SK-N-SH (cell line): ENCODE data around the gene SLC38A8.

Experiments
- CTCF ChIP-seq: fragments of 200-600 bp; sonication (generic); IDR thresholded peaks from 2 replicates; pipeline ENCODE4 v1.6.1; 2017; ENCODE audit warnings: antibody characterized with exemption, mild to moderate bottlenecking, moderate library complexity
- POLR2AphosphoS5 ChIP-seq: IDR thresholded peaks from 2 replicates; pipeline ENCODE4 v1.6.1; 2012; ENCODE audit warnings: low read depth, low read length
- RXRA ChIP-seq: IDR thresholded peaks from 2 replicates; pipeline ENCODE4 v1.4.0; 2012; ENCODE audit warnings: low read depth, mild to moderate bottlenecking, borderline replicate concordance

DNA sequence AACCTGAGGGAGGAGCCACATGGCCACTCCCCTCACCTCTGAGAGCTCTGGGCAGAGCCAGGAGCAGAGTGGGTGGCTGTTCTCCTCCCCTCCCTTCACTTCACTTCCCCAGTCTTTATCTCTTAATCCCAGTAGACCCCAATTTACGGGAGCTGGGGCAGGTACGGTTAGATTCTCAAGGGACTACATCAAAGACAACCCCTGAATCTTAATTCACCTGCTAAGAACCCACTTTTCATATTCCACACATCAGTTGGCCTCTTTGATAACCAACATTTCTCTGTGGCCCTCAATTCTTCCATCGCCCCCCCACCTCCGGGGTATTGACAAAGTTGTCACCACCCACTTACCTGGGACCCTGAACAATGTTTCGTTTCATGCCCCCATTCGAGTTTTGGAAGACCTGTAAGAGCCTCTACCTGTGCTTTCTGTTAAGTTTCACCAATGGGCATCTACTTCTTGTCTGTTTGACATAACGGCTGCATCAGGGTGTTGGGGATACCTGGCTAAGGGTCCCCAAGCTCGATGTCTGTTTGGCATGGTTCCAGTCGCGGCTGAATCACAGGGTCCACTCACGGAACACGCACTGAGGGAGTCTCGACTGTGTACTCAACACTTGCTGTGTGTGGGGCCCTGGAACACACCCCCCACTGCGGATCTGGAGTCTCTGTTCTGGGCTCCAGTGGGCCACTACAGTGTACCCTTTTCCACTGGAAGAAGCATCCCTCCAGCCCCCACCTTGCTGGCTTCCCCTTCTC, 27.8 kb downstream of the SLC38A8 start:
- TF ChIP-seq POLR2AphosphoS5 (no peak), RXRA (no peak), CTCF (no peak)
